Occipital lobe (tissue), 2 donors: ENCODE results near the gene TIGD2. TPM values are rescaled to one million over a fixed set of nuclear protein-coding genes. Genes with fewer than 3 reads are reported as not detected.

Experiments used
- DNase-seq: peaks from one replicate; lab custom pipeline; 2025; lab: John Stamatoyannopoulos, UW
- total RNA-seq: library from RNA; depleted of rRNA; stranded (reverse); fragments of >200 nt; gene quantifications from one replicate; pipeline ENCODE4 v1.2.3, GENCODE V29; 2014

TIGD2 gene
- total RNA-seq = 15.1 TPM

- peak; percentile 87 for DNase-seq
These were observed at the start of gene TIGD2 for GRCh38 chr4:89110986-89111832. TIGD2 (plus strand) TSS chr4:89111533; CDS start chr4:89112975, 1,442 bp downstream.

DNA sequence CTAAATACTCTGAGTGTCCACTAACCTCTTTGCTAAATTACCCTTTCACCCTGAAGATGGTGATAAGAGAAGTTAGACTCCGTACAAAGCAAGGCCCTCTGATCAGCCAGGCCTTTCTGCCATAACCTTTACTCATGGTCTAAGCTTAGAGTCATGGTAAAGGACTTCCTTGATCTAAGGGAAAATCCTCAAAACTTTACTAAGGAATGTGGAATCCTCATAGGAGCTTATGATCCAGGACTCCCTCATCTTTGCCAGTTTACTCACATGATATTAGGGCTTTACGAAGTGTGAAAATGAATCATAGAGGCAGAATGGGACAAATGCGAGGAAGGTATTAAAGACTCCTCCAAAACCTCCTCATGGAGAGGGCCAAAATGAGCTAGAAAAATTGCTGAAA lies 46.5 kb upstream of the TIGD2 start:
- no peak for DNase-seq

GRCh38 chr4:89067417-89067816 lies 43.9 kb upstream of the TIGD2 start:
- DNase-seq = no peak

- DNase-seq = no peak
These were observed 41.9 kb upstream of the TIGD2 start for GRCh38 chr4:89069481-89069880.

- no peak for DNase-seq
These were observed 41.3 kb upstream of the TIGD2 start for GRCh38 chr4:89070041-89070440.

- DNase-seq = no peak
These were observed 40.0 kb upstream of the TIGD2 start for GRCh38 chr4:89071311-89071710.

GRCh38 chr4:89072921-89073320 lies 38.4 kb upstream of the TIGD2 start:
- DNase-seq = no peak

DNA sequence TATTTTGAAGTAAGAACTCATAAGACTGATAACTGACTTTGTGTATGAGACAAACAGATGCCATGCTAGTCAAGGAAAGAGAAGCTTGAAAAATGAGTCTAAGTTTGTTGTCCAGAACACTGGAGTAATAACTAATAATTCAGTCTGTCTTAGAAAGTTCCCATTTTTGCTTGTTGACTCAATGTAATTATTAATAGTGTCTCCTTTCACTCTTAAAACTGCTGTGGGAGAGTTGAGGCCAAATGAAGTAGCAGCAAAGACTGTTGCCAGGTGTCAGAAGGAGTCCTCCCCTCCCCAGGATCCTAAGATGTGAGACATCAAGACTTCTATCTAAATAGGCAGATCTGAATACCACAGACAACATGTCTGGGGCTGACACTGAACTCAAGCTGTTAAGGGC lies 33.6 kb upstream of the TIGD2 start:
- DNase-seq = no peak

- no peak for DNase-seq
These were observed 33.0 kb upstream of the TIGD2 start for GRCh38 chr4:89078300-89078699.

GRCh38 chr4:89099034-89099433 lies 12.3 kb upstream of the TIGD2 start:
- DNase-seq = no peak

GRCh38 chr4:89099471-89099870 lies 11.9 kb upstream of the TIGD2 start:
- no peak for DNase-seq

- no peak for DNase-seq
These were observed 10.5 kb upstream of the TIGD2 start for GRCh38 chr4:89100853-89101252.

DNA sequence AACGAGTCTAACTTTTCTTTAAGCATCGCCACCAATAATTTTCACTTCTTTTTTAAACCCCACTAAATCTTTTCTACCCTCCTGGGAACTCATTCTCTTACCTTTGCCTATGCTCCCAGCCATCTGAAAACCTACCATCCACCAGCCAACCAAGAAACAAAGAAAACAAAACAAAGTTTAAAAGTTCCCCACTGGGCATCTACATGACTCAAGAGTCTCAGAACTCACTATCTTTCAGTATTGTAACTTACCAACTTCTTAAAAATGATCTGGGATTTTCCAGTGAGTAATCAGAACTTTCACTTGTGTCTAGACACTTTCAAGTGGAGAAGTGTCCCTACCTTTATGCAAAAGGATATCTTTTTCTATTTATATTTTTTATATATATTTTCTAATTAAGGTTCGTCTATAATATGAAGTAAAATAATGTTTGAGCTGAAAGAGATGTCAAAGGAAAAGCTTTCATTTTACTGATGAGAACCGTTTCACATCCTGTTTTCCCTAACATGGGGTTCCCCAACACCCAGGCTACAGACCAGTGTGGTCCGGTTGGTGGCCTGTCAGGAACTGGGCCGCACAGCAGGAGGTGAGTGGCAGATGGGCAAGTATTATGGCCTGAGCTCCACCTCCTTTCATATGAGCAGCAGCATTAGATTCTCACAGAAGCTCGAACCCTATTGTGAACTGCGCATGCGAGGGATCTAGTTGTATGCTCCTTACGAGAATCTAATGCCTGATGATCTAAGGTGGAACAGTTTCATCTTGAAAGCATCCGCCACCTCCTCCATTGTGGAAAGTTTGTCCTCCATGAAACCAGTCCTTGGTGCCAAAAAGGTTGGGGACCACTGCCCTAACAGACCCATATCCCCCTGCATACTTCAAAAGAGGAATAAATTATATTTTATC lies 9.8 kb upstream of the TIGD2 start:
- DNase-seq = no peak

DNA sequence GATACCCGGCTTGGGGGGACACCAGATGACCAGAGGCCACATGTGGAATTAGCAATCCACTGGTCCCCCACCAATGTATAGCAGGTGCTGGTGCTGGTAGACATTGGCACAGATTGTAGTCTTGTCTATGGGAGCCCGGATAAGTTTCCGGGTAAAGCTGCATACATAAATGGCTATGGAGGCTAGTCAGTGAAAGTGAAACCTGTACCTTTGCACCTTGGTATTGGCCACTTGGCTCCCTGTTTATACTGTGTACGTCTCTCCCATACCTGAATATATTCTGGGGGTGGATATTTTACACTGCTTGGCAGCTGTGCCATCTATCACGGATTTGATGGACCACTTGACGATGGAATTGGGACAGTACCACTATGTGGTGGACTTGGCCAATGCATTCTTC lies 5.6 kb upstream of the TIGD2 start:
- DNase-seq = no peak

DNA sequence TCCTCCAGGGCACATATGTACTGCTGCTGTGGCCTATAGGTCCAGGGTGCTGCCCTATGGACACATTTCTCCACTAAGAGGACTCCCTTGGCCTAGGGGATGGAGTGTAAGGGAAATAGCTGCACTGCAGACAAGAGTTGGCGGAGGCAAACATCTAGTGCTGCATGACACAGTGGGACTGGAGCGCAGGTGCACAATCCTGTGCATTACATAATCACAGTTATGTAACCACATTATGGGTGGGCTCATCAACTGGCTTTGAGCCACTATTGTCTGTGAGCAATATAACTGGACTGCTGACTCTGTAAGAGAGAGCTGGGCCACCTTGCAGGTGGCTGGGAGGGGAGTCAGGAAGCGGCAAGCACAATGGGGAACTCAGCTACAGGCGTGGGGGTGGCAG lies 3.2 kb upstream of the TIGD2 start:
- DNase-seq = no peak

- no peak for DNase-seq
These were observed 1.3 kb upstream of the TIGD2 start for GRCh38 chr4:89109841-89110540.

GRCh38 chr4:89110541-89110985 lies 770 bp upstream of the TIGD2 start:
- no peak for DNase-seq

DNA sequence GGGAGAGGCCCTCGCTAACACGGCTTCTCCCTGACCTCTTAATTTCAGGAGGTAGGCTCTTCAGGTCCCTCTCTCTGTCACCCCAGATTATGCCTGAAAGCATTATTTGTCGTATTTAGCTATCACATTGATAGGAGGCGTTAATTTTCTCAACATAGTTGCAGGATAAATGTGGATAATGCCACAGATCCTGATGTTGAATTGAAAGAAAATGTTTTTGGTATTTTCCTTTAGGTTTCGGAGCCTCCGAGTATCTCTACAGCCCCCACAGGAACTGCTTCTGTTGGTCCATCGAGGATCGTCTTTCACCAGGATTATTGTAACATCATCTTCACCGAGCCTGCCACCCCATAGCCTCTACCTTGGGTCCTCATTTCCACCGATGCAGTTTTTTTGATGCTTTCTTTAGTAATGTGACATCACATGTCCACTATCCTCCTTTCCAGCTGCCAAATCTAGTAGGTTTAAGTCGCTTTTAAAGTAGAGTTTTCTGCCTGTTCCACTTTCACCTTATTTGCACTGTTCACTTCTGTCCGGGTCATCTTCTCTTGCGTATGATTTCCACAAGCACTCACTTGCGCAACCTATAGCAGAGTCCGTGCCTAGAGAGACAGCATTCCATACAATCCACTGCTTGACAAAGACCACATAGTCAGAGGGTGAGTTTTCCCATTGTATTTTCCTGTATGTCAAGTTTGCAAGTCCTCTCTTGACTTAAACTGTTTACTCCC lies 665 bp downstream of the TIGD2 start:
- DNase-seq = no peak

GRCh38 chr4:89113415-89113814 lies 2.1 kb downstream of the TIGD2 start:
- DNase-seq = no peak

DNA sequence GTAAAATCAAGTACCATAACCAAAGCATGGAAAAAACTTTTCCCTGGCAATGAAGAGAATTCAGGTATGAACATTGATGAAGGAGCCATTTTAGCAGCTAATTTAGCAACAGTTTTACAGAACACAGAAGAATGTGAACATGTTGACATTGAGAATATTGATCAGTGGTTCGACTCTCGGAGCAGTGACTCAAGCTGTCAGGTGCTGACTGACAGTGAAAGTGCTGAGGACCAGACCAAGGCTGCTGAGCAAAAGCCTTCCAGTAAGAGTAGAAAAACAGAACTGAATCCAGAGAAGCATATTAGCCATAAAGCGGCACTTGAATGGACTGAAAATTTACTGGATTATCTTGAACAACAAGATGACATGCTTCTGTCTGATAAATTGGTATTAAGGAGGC lies 2.8 kb downstream of the TIGD2 start:
- DNase-seq = no peak

DNA sequence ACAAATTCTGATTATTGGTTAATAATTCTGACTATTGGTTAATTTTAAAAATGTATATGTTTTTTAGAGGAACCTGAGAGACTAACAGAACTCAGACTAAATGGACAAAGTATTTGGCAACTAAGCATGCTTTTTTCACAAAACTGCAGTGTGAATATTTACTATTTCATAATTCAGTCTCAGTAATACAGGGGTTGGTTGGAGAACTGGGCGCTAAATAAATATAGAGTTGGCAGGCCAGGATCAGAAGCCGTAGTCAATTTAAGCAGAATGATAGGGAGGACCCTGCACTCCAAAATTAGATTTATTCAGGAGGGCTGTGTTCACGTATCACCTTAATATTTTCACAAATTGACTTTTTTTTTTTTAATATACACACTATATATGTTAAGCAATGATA lies 5.8 kb downstream of the TIGD2 start:
- no peak for DNase-seq
